Hepatic stellate cell (primary cell): ENCODE data around the gene KRTAP1-3.
A peak's percentile ranks its signal among the peaks of the same experiment; 100 is the strongest.
"Not testable (repeated sequence)": the region's sequence is repeated elsewhere in the genome, so short reads cannot be mapped to it uniquely, and the experiment has no call there.

Source experiments
- DNase-seq: peaks from one replicate; pipeline ENCODE4 v3.0.0; 2011; ENCODE audit warnings: low spot score

KRTAP1-3 gene

GRCh38 chr17:41034346-41034935 is at the start of gene KRTAP1-3:
Gene KRTAP1-3 (minus strand): TSS chr17:41034874. CDS start chr17:41034821, 53 bp downstream.
- not testable (repeated sequence) for DNase-seq

GRCh38 chr17:41084100-41084856 is 49.6 kb upstream of the KRTAP1-3 start, which contains the start of gene KRTAP4-7:
Gene KRTAP4-7 (plus strand): TSS chr17:41084150. CDS start chr17:41084207, 57 bp downstream.
- DNase-seq, result not testable (repeated sequence)

- DNase-seq, result not testable (repeated sequence)
These were observed 48.8 kb upstream of the KRTAP1-3 start for GRCh38 chr17:41083427-41083826.

- DNase-seq, result no peak
These were observed 48.0 kb upstream of the KRTAP1-3 start for GRCh38 chr17:41082626-41083025.

- DNase-seq, result no peak
These were observed 42.1 kb upstream of the KRTAP1-3 start for GRCh38 chr17:41076788-41077187.

GRCh38 chr17:41073676-41074075 is 39.0 kb upstream of the KRTAP1-3 start:
- no peak for DNase-seq

- DNase-seq, result no peak
These were observed 37.1 kb upstream of the KRTAP1-3 start for GRCh38 chr17:41071606-41072360.

GRCh38 chr17:41069031-41069430 is 34.4 kb upstream of the KRTAP1-3 start:
- DNase-seq, result no peak

- DNase-seq, result no peak
These were observed 32.6 kb upstream of the KRTAP1-3 start for GRCh38 chr17:41067281-41067680.

- peak; percentile 78 for DNase-seq
These were observed 31.4 kb upstream of the KRTAP1-3 start, which contains the start of gene KRTAP2-4 for GRCh38 chr17:41065829-41066624. Gene KRTAP2-4 (minus strand): TSS chr17:41065879. CDS start chr17:41065845, 34 bp downstream.

- not testable (repeated sequence) for DNase-seq
These were observed 30.5 kb upstream of the KRTAP1-3 start for GRCh38 chr17:41065016-41065689.

GRCh38 chr17:41064301-41064700 is 29.6 kb upstream of the KRTAP1-3 start:
- no peak for DNase-seq

- DNase-seq, result no peak
These were observed 28.8 kb upstream of the KRTAP1-3 start for GRCh38 chr17:41063449-41063848.

GRCh38 chr17:41061964-41062363 is 27.3 kb upstream of the KRTAP1-3 start:
- peak; percentile 87 for DNase-seq

- peak; percentile 72 for DNase-seq
These were observed 25.5 kb upstream of the KRTAP1-3 start, which contains the start of gene KRTAP2-3 for GRCh38 chr17:41060052-41060604. Gene KRTAP2-3 (minus strand): TSS chr17:41060114. CDS start chr17:41060050, 64 bp downstream.

- peak; percentile 71 for DNase-seq
These were observed 24.8 kb upstream of the KRTAP1-3 start for GRCh38 chr17:41059276-41060051.

GRCh38 chr17:41058741-41059140 is 24.1 kb upstream of the KRTAP1-3 start:
- no peak for DNase-seq

GRCh38 chr17:41057547-41057946 is 22.9 kb upstream of the KRTAP1-3 start:
- DNase-seq, result no peak

GRCh38 chr17:41055130-41055529 is 20.5 kb upstream of the KRTAP1-3 start, which contains the start of gene KRTAP2-2:
Gene KRTAP2-2 (minus strand): TSS chr17:41055230. CDS start chr17:41055211, 19 bp downstream.
- not testable (repeated sequence) for DNase-seq

- DNase-seq, result not testable (repeated sequence)
These were observed 19.9 kb upstream of the KRTAP1-3 start for GRCh38 chr17:41054556-41054955.
